GM19467 (cell line): ENCODE results near the gene PIK3AP1.
A peak's percentile ranks its signal among the peaks of the same experiment; 100 is the strongest.
"Not testable (repeated sequence)": the region's sequence is repeated elsewhere in the genome, so short reads cannot be mapped to it uniquely, and the experiment has no call there.

Experiments used
- ATAC-seq: cut with Tn5 transposase; IDR thresholded peaks from one replicate; pipeline ENCODE4 v1.9.1; 2021; ENCODE audit warnings: mild to moderate bottlenecking, moderate library complexity; ENCODE audit not compliant: unreplicated experiment

The PIK3AP1 gene

GRCh38 chr10:96737307-96737902, 17.1 kb upstream of the PIK3AP1 start:
- not testable (repeated sequence) for ATAC-seq

GRCh38 chr10:96724621-96725020, 4.3 kb upstream of the PIK3AP1 start:
- ATAC-seq = no peak

GRCh38 chr10:96721207-96721572, 876 bp upstream of the PIK3AP1 start:
- ATAC-seq = no peak

GRCh38 chr10:96719850-96720421, 378 bp downstream of the PIK3AP1 start:
- ATAC-seq = peak; percentile 45

- no peak for ATAC-seq
Measured at GRCh38 chr10:96719200-96719599, 1.1 kb downstream of the PIK3AP1 start.

- ATAC-seq = no peak
Measured at GRCh38 chr10:96718304-96718990, 1.9 kb downstream of the PIK3AP1 start.

- no peak for ATAC-seq
Measured at GRCh38 chr10:96716390-96716789, 3.9 kb downstream of the PIK3AP1 start.

GRCh38 chr10:96714746-96715255, 5.5 kb downstream of the PIK3AP1 start:
- ATAC-seq = no peak

GRCh38 chr10:96714031-96714590, 6.2 kb downstream of the PIK3AP1 start:
- ATAC-seq = no peak

- no peak for ATAC-seq
Measured at GRCh38 chr10:96712662-96713271, 7.5 kb downstream of the PIK3AP1 start.

GRCh38 chr10:96711048-96711728, 9.1 kb downstream of the PIK3AP1 start:
- no peak for ATAC-seq

- no peak for ATAC-seq
Measured at GRCh38 chr10:96709525-96709924, 10.8 kb downstream of the PIK3AP1 start.

- ATAC-seq = no peak
Measured at GRCh38 chr10:96708996-96709395, 11.3 kb downstream of the PIK3AP1 start.

GRCh38 chr10:96708456-96708855, 11.9 kb downstream of the PIK3AP1 start:
- no peak for ATAC-seq

GRCh38 chr10:96706331-96706853, 13.9 kb downstream of the PIK3AP1 start:
- no peak for ATAC-seq

- no peak for ATAC-seq
Measured at GRCh38 chr10:96705134-96705533, 15.2 kb downstream of the PIK3AP1 start.

GRCh38 chr10:96704563-96704962, 15.8 kb downstream of the PIK3AP1 start:
- ATAC-seq = no peak

- no peak for ATAC-seq
Measured at GRCh38 chr10:96703358-96703757, 17.0 kb downstream of the PIK3AP1 start.

- ATAC-seq = no peak
Measured at GRCh38 chr10:96701265-96701664, 19.0 kb downstream of the PIK3AP1 start.

GRCh38 chr10:96700374-96701099, 19.8 kb downstream of the PIK3AP1 start:
- peak; percentile 59 for ATAC-seq
